Upper lobe of left lung (tissue), 6 donors: ENCODE data around the gene KLHL29. TPM values are rescaled to one million over a fixed set of nuclear protein-coding genes. Genes with fewer than 3 reads are reported as not detected.

Experiments
- ATAC-seq, 2 donors: fragments of 200-7000 bp; cut with Tn5 transposase; one replicate each; pipeline ENCODE4 v1.9.1; 2022; ENCODE audit warnings: mild to moderate bottlenecking in 2 of 2, moderate library complexity in 2 of 2; ENCODE audit not compliant: low FRiP score in 2 of 2
- DNase-seq, 2 donors: peaks; one replicate each; pipeline ENCODE4 v3.0.0-alpha.2; 2019 to 2020
- H3K27ac ChIP-seq, 4 donors: fragments of 200-600 bp; sonication (generic); one replicate each; pipeline ENCODE4 v1.5.1; 2016 to 2019
- H3K27me3 ChIP-seq, 4 donors: fragments of 200-600 bp; sonication (generic); one replicate each; pipeline ENCODE4 v1.5.1; 2017 to 2019
- H3K36me3 ChIP-seq, 4 donors: fragments of 200-600 bp; sonication (generic); one replicate each; pipeline ENCODE4 v1.5.1; 2016 to 2019
- H3K4me1 ChIP-seq, 4 donors: fragments of 200-600 bp; sonication (generic); one replicate each; pipeline ENCODE4 v1.5.1; 2018 to 2019
- H3K4me3 ChIP-seq, 4 donors: fragments of 200-600 bp; sonication (generic); one replicate each; pipeline ENCODE4 v1.5.1; 2017 to 2019; ENCODE audit warnings: mild to moderate bottlenecking in 2 of 4, moderate library complexity in 1 of 4
- H3K9me3 ChIP-seq, 4 donors: fragments of 200-600 bp; sonication (generic); one replicate each; pipeline ENCODE4 v1.5.1; 2018 to 2019
- EP300 ChIP-seq, 4 donors: sonication (generic); formaldehyde crosslinking; IDR thresholded peaks; one replicate each; pipeline ENCODE4 v1.5.1; 2017; ENCODE audit warnings: antibody characterized with exemption in 4 of 4, control low read depth in 2 of 4
- POLR2A ChIP-seq, 4 donors: fragments of 450-650 bp; IDR thresholded peaks; one replicate each; pipeline ENCODE4 v1.5.1; 2016 to 2017; ENCODE audit warnings: antibody characterized with exemption in 4 of 4, mild to moderate bottlenecking in 2 of 4
- POLR2AphosphoS5 ChIP-seq, 2 donors: sonication (generic); formaldehyde crosslinking; IDR thresholded peaks; one replicate each; pipeline ENCODE4 v1.5.1; 2017; ENCODE audit warnings: antibody characterized with exemption in 2 of 2
- WGBS, 2 donors: methylation state at CpG; one replicate each; pipeline ENCODE4 v1.1.5; 2017 to 2018; 5-methylcytosine and 5-hydroxymethylcytosine counted together
- total RNA-seq, 6 donors: library from RNA; depleted of rRNA in 4 of 6; stranded (reverse); fragments of >200 nt in 4 of 6; gene quantifications; one replicate each; pipeline versions ENCODE4 v1.1.0 to v1.2.1, GENCODE V29; 2016 to 2021
- TF ChIP-seq, protein P1 (sequence below), 6 experiments: fragments of 450-650 bp in 4 of 6; fragments of 200-600 bp in 2 of 6; sonication (generic) in 2 of 6; IDR thresholded peaks; one replicate each; pipeline ENCODE4 v1.5.1; 2016 to 2019; ENCODE audit warnings: antibody characterized with exemption in 6 of 6
- donor health status: DM: no; HTN: no; CAD: no; lungs with moderate emphysema.
- donor health status: DM: no; HTN: yes; CAD: no; lungs with severe emphysema.

KLHL29 gene
- total RNA-seq, 6 donors from 2014 or later: 8.6 to 34.4 (median 18.2) TPM

DNA sequence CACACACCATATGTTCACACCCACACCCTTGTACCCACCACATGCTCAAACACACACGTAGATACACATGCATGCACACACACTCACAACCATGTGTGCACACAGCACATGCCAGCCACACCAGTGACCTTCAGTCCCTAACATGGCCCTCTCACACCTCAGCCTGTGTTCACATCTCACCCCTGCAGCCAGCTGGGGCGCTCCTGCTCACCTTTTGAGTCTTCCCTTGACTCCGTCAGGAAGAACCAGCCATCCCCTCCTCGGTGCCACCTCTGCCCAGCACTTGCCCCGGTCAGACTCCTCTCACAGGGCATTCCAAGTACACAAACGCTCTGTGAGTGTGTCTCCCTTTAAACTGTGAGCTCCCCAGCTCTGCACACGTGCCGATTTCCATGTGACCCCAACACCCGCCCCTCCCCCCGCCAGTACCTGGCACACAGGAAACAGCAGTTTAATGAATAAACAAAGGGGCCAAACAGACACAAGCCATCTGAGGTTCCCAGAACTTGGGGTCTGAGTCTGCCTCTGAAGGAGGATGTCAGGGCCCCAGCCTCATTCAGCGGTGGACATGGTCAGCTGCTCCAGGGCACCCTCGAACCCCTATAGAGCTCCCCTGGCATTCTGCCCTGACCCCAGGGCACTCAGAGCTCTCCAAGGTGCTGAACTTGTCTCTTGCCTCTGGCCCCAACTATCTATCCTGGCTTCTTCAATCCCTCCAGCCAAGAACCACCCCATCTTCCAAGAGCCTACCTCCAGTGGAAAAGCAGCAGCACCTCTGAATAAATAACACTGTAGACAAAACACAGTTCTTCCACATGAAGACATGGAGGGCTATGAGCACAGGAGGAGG, 289.1 kb downstream of the KLHL29 start:
- Histone ChIP-seq H3K9me3 (no peaks in the 10 kb centered on the region), H3K27me3 (no peaks in the 10 kb centered on the region), H3K4me3 (no peak overlapping the region), H3K36me3 (no peaks in the 10 kb centered on the region), H3K4me1 (peaks cover 0 to 6% (median 6%) of the 10 kb centered on the region in 4 donors), H3K27ac (no peak overlapping the region)
- ATAC-seq: no peak
- TF ChIP-seq EP300 (IDR thresholded peaks at IDR 0.05) (no peak), POLR2AphosphoS5 (IDR thresholded peaks at IDR 0.05) (no peak), POLR2A (IDR thresholded peaks at IDR 0.05) (no peak)
- TF ChIP-seq, protein P1, sequence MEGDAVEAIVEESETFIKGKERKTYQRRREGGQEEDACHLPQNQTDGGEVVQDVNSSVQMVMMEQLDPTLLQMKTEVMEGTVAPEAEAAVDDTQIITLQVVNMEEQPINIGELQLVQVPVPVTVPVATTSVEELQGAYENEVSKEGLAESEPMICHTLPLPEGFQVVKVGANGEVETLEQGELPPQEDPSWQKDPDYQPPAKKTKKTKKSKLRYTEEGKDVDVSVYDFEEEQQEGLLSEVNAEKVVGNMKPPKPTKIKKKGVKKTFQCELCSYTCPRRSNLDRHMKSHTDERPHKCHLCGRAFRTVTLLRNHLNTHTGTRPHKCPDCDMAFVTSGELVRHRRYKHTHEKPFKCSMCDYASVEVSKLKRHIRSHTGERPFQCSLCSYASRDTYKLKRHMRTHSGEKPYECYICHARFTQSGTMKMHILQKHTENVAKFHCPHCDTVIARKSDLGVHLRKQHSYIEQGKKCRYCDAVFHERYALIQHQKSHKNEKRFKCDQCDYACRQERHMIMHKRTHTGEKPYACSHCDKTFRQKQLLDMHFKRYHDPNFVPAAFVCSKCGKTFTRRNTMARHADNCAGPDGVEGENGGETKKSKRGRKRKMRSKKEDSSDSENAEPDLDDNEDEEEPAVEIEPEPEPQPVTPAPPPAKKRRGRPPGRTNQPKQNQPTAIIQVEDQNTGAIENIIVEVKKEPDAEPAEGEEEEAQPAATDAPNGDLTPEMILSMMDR (IDR thresholded peaks at IDR 0.05): no peak
- DNase-seq: no peak
- 56 to 70% methylated on average over 10 to 12 of the region's 12 CpGs for WGBS, 2 donors

DNA sequence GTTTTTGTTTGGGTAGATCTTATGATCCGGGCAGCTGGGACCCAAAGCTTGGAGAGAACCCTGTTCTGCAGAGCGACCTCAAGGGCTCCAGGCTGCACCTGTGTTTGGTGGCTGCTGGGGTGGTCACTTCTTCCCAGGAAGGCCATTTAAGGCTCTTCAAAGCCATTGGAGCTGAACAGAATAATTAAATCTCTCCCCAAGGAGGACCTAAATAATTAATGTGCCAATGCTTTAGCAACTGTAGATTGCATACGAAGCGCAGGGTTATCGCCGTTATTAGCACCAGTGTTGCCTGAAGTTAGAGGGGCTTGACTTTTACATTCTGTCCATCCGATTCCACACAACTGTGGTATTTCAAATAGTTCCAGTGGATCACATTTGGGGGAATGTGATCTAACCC, 290.5 kb downstream of the KLHL29 start:
- no peaks in the 10 kb centered on the region for H3K9me3 ChIP-seq
- TF ChIP-seq, protein P1 (IDR thresholded peaks at IDR 0.05): no peak
- TF ChIP-seq POLR2AphosphoS5 (IDR thresholded peaks at IDR 0.05) (no peak), POLR2A (IDR thresholded peaks at IDR 0.05) (no peak), EP300 (IDR thresholded peaks at IDR 0.05) (no peak)
- no peak overlapping the region for H3K4me3 ChIP-seq
- DNase-seq: no peak
- no peaks in the 10 kb centered on the region for H3K36me3 ChIP-seq
- WGBS, 2 donors: 96% methylated on average over 6 to 7 of the region's 7 CpGs
- no peaks in the 10 kb centered on the region for H3K27me3 ChIP-seq
- no peak for ATAC-seq
- no peak overlapping the region for H3K27ac ChIP-seq
- H3K4me1 ChIP-seq: no peaks in the 10 kb centered on the region

DNA sequence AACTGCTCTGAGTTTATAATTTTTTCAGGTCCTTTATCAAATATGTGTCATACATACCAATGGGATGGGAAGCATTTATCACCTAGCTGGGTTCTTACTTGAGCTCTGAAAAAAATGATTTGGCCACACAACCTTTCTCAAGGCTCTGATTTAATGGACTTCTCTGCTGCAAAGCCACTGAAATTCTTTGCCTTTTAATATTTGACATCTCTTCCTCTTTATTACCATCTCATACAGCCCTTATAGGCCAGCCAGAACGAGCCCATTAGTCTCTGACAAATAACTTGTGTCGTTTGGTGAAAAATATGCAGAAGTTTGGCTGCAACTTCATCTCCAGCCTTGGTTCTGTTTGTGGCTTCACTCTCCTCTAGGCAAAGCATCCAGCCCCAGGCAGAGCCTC, 292.9 kb downstream of the KLHL29 start:
- Histone ChIP-seq H3K36me3 (no peaks in the 10 kb centered on the region), H3K27me3 (no peaks in the 10 kb centered on the region), H3K4me3 (no peak overlapping the region), H3K9me3 (no peaks in the 10 kb centered on the region), H3K27ac (no peak overlapping the region), H3K4me1 (no peaks in the 10 kb centered on the region)
- DNase-seq (no peak), ATAC-seq (no peak)
- WGBS, 2 donors: 63 to 78% methylated on average over 2 of the region's 2 CpGs
- TF ChIP-seq, protein P1 (IDR thresholded peaks at IDR 0.05): no peak
- TF ChIP-seq EP300 (IDR thresholded peaks at IDR 0.05) (no peak), POLR2A (IDR thresholded peaks at IDR 0.05) (no peak), POLR2AphosphoS5 (IDR thresholded peaks at IDR 0.05) (no peak)

DNA sequence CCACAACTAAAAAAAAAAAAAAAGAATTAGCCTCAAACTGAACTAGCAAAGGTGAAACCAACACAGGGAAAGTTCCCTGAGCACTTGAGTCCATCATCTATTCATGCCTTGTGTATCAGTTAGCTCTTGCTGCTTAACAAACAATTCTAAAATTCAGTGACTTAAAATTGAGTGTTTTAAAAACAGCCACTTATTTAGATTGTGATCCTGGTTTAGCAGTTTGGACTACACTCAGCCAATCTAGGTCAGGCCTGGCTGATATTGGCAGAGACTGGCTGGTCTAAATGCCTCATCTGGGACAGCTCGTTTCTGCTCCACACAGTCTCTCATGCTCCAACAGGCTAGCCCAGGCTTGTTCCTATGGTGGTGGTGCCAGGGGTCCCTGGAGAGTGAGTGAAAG, 294.1 kb downstream of the KLHL29 start:
- TF ChIP-seq POLR2A (IDR thresholded peaks at IDR 0.05) (no peak), POLR2AphosphoS5 (IDR thresholded peaks at IDR 0.05) (no peak), EP300 (IDR thresholded peaks at IDR 0.05) (no peak)
- TF ChIP-seq, protein P1 (IDR thresholded peaks at IDR 0.05): no peak
- DNase-seq (no peak), ATAC-seq (no peak)
- Histone ChIP-seq H3K9me3 (no peaks in the 10 kb centered on the region), H3K4me1 (no peaks in the 10 kb centered on the region), H3K4me3 (no peak overlapping the region), H3K36me3 (no peaks in the 10 kb centered on the region), H3K27me3 (no peaks in the 10 kb centered on the region), H3K27ac (no peak overlapping the region)
- WGBS, 2 donors: 82 to 100% methylated on average over 1 of the region's 1 CpG

DNA sequence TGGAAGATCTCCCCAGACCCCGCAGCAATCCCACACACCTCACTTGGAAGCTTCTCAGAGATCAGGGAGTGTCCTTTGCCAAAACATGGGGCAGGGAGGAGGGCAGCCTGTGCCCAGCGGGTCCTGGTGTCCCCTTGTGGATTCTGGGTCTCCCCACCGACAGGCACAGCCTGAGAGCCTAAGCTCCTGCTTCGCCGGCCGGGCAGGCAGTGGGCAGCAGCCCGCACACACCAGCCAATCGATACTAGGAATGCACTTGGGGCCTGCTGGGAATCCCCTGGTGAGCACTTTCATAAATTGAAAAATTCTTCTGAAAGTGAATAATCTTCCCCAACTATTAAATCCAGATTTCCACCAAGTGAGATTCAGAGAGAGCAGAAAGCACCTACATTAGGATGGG, 296.0 kb downstream of the KLHL29 start:
- DNase-seq (peak in 1 of 2 donors; percentile 69), ATAC-seq (no peak)
- Histone ChIP-seq H3K27me3 (no peaks in the 10 kb centered on the region), H3K4me3 (no peak overlapping the region), H3K4me1 (no peaks in the 10 kb centered on the region), H3K27ac (no peak overlapping the region), H3K36me3 (no peaks in the 10 kb centered on the region), H3K9me3 (no peaks in the 10 kb centered on the region)
- WGBS, 2 donors: 93 to 96% methylated on average over 8 of the region's 8 CpGs
- TF ChIP-seq EP300 (IDR thresholded peaks at IDR 0.05) (no peak), POLR2AphosphoS5 (IDR thresholded peaks at IDR 0.05) (no peak), POLR2A (IDR thresholded peaks at IDR 0.05) (no peak)
- TF ChIP-seq, protein P1 (IDR thresholded peaks at IDR 0.05): no peak
